ENCODE data around the gene TMEM238. TPM values are rescaled to one million over a fixed set of nuclear protein-coding genes. Genes with fewer than 3 reads are reported as not detected.

The TMEM238 gene
- total and polyA plus RNA-seq, 9 donors = 0.10 to 31.2 (median 2.5) TPM; not detected in 1

DNA sequence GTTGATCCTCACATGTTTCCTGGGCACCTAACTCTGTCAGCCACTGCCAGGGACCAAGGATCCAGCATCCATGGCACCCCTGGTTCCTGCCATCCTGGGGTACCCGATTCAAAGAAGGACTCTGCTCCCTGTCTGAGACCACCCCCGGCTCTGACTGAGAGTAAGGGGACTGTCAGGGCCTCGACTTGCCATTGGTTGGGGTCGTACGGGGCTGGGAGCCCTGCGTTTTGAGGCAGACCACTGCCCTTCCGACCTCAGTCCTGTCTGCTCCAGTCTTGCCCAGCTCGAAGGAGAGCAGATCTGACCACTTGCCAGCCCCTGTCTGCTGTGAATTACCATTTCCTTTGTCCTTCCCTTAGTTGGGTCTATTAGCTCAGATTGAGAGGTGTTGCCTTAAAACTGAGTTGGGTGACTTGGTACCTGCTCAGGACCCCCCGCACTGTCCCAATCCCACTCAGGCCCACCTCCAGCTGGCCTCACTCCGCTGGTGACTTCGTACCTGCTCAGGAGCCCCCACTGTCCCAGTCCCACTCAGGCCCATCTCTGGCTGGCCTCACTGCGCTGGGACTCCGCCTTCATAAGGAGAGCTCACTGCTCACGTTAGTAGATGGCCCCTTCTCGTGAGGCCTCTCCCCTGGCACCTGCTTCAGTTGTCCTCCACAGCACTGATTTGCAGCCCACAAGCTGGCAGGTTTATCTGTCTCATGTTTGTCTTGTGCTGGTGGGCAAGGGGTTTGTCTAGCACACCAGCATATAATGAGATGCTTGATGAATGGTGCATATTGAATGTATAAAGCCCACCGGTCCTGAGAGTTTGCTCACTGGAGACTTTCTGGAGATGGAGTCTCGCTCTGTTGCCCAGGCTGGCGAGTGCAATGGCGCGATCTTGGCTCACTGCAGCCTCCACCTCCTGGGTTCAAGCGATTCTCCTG, 5.6 kb upstream of the TMEM238 start:
- Histone ChIP-seq H3K9me3 (no peaks in the 10 kb centered on the region), H3K36me3 (no peaks in the 10 kb centered on the region), H3K4me1 (ENCODE audit: insufficient read depth) (peaks cover 21% of the 10 kb centered on the region), H3K27me3 (no peaks in the 10 kb centered on the region), H3K4me3 (no peak overlapping the region), H3K27ac (no peak overlapping the region)
- no peak for TF ChIP-seq EP300 (IDR thresholded peaks at IDR 0.05)
- TF ChIP-seq POLR2A (IDR thresholded peaks at IDR 0.05) = no peak
- TF ChIP-seq, protein P1, sequence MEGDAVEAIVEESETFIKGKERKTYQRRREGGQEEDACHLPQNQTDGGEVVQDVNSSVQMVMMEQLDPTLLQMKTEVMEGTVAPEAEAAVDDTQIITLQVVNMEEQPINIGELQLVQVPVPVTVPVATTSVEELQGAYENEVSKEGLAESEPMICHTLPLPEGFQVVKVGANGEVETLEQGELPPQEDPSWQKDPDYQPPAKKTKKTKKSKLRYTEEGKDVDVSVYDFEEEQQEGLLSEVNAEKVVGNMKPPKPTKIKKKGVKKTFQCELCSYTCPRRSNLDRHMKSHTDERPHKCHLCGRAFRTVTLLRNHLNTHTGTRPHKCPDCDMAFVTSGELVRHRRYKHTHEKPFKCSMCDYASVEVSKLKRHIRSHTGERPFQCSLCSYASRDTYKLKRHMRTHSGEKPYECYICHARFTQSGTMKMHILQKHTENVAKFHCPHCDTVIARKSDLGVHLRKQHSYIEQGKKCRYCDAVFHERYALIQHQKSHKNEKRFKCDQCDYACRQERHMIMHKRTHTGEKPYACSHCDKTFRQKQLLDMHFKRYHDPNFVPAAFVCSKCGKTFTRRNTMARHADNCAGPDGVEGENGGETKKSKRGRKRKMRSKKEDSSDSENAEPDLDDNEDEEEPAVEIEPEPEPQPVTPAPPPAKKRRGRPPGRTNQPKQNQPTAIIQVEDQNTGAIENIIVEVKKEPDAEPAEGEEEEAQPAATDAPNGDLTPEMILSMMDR (IDR thresholded peaks at IDR 0.05) = no peak
- intact Hi-C loops (cut with DNase I) = loop anchor here in 3 of 4 donors (5.0 to 10.0 kb wide), 4 partner anchors 73 to 115 kb away; partner anchors contain the start of genes C19orf85 (in 1 of the 3) and ISOC2 (in 1 of the 3)
- DNase-seq = no peak
- WGBS, 3 donors = 68 to 74% (median 73%) methylated on average over 16 to 21 of the region's 21 CpGs

DNA sequence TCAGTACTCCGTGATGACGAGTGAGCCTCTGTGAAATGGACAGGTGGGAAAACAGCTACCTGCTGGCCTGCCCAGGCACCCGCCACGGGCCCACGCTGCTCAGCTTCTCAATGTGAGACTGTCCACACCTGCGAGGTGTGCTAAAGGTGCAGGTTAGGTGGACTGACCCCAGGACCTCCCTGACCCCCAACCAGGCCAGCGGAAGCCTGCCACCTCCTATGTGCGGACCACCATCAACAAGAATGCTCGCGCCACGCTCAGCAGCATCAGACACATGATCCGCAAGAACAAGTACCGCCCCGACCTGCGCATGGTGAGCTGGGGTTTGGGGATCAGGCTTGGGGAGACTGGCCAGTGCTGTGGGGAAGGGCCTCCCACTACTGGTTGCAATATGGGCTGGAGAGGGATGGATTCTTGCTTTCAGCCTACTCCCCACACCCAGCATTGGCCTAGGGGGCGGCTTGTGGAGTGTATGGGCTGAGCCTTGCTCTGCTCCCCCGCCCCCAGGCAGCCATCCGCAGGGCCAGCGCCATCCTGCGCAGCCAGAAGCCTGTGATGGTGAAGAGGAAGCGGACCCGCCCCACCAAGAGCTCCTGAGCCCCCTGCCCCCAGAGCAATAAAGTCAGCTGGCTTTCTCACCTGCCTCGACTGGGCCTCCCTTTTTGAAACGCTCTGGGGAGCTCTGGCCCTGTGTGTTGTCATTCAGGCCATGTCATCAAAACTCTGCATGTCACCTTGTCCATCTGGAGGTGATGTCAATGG, 3.8 kb upstream of the TMEM238 start:
- intact Hi-C loops (cut with DNase I) = loop anchor here in 3 of 4 donors (5.0 to 10.0 kb wide), 4 partner anchors 74 to 117 kb away; partner anchors contain the start of genes C19orf85 (in 1 of the 3) and ISOC2 (in 1 of the 3)
- no peak for TF ChIP-seq EP300 (IDR thresholded peaks at IDR 0.05)
- TF ChIP-seq, protein P1 (IDR thresholded peaks at IDR 0.05) = no peak
- TF ChIP-seq POLR2A (IDR thresholded peaks at IDR 0.05) = no peak

GRCh38 chr19:55386493-55386971, 2.4 kb upstream of the TMEM238 start:
- intact Hi-C loops (cut with DNase I) = loop anchor here in 3 of 4 donors (5.0 to 10.0 kb wide), 4 partner anchors 76 to 118 kb away; partner anchors contain the start of genes C19orf85 (in 1 of the 3) and ISOC2 (in 1 of the 3)
- H3K4me3 ChIP-seq = peak overlapping the region; percentile 56
- no peaks in the 10 kb centered on the region for H3K9me3 ChIP-seq
- DNase-seq = peak in 1 of 5 donors; percentile 41
- WGBS, 3 donors = 1 to 2% (median 2%) methylated on average over 33 of the region's 33 CpGs
- no peaks in the 10 kb centered on the region for H3K36me3 ChIP-seq
- TF ChIP-seq, protein P1 (IDR thresholded peaks at IDR 0.05) = no peak
- no peak for TF ChIP-seq POLR2A (IDR thresholded peaks at IDR 0.05)
- no peak for TF ChIP-seq EP300 (IDR thresholded peaks at IDR 0.05)
- no peaks in the 10 kb centered on the region for H3K27me3 ChIP-seq
- peaks cover 26% of the 10 kb centered on the region for H3K4me1 ChIP-seq (ENCODE audit: insufficient read depth)
- H3K27ac ChIP-seq = peak overlapping the region; percentile 64 to 95

More for the DNA sequence above, 3.8 kb upstream of the TMEM238 start:
- DNase-seq = no peak
- H3K4me3 ChIP-seq = no peak overlapping the region
- no peaks in the 10 kb centered on the region for H3K27me3 ChIP-seq
- WGBS, 3 donors = 66 to 74% (median 69%) methylated on average over 24 of the region's 24 CpGs
- no peak overlapping the region for H3K27ac ChIP-seq
- peaks cover 26% of the 10 kb centered on the region for H3K4me1 ChIP-seq (ENCODE audit: insufficient read depth)
- H3K9me3 ChIP-seq = no peaks in the 10 kb centered on the region
- H3K36me3 ChIP-seq = no peaks in the 10 kb centered on the region
